Measurements from ENCODE around the gene C12orf76. TPM values are rescaled to one million over a fixed set of nuclear protein-coding genes. Genes with fewer than 3 reads are reported as not detected.
A peak's percentile ranks its signal among the peaks of the same experiment; 100 is the strongest.

The C12orf76 gene
- total RNA-seq (2022): 14.2 and 14.7 TPM in 2 replicates
- percentile 51 among the genes with signal in this experiment for Bru-seq, nascent RNA
- BruChase-seq, experiment 1, labeled RNA remaining after a 6-hour chase: percentile 52 among the genes with signal in this experiment
- percentile 50 among the genes with signal in this experiment for BruChase-seq, experiment 2, labeled RNA remaining after a 2-hour chase
- long read RNA-seq, transcript C12orf76-203 (2 exons, 1,755 nt): major isoform, 11 of 24 reads
- long read RNA-seq, partial matches to known transcripts: 7 of 24 reads
- long read RNA-seq, other reads (novel, unspliced or antisense): 4 of 24 reads

DNA sequence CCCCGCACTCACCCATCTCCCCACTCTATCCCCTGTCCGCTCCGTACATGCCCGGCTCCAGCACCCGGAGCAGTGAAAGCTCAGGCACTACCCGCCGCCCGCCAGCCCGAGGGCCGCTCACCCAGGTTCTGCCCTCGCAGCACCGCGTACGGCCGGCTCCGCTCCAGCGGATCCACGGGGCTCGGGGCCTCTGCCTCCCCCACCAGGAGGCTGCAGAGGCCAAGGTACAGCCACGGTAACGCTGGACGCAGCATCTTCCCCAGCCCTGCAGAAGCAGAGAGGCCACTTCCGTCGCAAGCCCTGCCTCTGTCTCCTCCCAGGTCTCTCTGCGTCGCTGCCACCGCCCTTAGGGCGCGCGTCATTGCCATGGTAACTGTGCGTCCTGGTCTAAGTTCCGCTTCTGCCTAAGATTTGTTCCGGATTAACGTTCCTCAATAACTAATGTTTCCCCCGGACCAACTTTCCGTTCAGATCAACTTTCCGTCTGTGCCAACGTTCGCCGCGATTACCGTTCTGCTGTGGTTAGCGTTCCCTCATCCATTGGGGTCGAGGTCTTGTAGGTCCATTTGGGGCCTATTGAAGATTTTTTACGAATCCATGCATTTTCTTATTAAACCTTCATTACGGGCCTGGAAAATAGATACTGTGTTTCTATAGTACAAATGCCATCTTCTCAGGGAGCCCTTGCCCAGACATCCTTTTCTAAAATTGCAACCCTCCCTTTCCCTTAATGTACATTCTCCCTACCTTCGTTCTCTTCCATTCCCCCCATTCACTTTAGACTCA is at the start of gene C12orf76:
Gene C12orf76 (minus strand): TSS at position 281 of the 786 bp plus-strand sequence. CDS start 27 bp downstream, at position 254.
- peaks cover 9% of the 10 kb centered on the region for H3K4me1 Mint-ChIP-seq (ENCODE audit: low read depth, unreplicated experiment)
- no peak for TF ChIP-seq CTCF (IDR thresholded peaks at IDR 0.05; ENCODE audit: unreplicated experiment)
- CTCF ChIA-PET: no interaction called here
- no peaks in the 10 kb centered on the region for H3K9me3 Mint-ChIP-seq (ENCODE audit: low read depth, unreplicated experiment)
- H3K27ac Mint-ChIP-seq (ENCODE audit: unreplicated experiment): peak within 1 kb of the TSS; percentile 90
- peak; percentile 93 for DNase-seq
- peak within 1 kb of the TSS; percentile 99 for H3K4me3 Mint-ChIP-seq (ENCODE audit: low read depth, unreplicated experiment)
- intact Hi-C loops (cut with micrococcal nuclease; ENCODE audit: unreplicated experiment): no loop called here
- no peaks in the 10 kb centered on the region for H3K27me3 Mint-ChIP-seq (ENCODE audit: unreplicated experiment)
- BruUV-seq (replicated peaks): no TSS peak
- peaks cover 25% of the 10 kb centered on the region for H3K36me3 Mint-ChIP-seq (ENCODE audit: insufficient read depth, unreplicated experiment)

DNA sequence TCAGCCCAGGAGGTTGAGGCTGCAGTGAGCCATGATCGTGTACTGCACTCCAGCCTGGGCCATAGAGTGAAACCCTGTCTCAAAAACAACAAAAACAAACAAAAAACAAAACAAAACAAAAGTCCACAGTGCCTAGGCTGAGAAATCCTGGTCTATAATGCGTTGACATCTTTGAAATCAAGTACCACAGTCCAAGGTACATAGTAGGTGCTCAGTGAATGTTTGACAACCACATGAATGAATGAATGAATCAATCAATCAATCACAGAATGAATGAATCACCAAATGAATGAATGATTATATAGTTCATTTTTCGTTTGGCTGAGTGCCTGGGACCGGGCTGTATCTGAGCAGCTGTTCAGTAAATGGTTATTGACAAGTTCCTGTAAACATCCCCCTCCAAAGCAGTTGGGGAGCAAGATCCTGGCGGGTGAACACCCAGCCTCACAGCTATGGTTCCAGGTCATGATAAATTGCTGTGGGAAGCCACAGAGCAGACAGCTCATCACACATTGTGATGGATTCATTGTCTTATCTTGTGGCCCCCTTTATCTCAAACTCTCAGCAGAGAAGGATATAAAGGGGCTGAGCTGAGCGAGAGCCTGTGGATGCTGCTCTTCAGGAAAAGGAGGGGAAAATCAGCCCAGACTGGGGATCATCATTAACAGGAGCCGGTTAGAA is 45.4 kb upstream of the C12orf76 start:
- no peak for DNase-seq

GRCh38 chr12:110091136-110091711 is 42.9 kb upstream of the C12orf76 start:
- Mint-ChIP-seq H3K27ac (ENCODE audit: unreplicated experiment) (no peak overlapping the region), H3K4me1 (ENCODE audit: low read depth, unreplicated experiment) (no peaks in the 10 kb centered on the region), H3K36me3 (ENCODE audit: insufficient read depth, unreplicated experiment) (no peaks in the 10 kb centered on the region), H3K4me3 (ENCODE audit: low read depth, unreplicated experiment) (no peak overlapping the region), H3K27me3 (ENCODE audit: unreplicated experiment) (peaks cover 66% of the 10 kb centered on the region), H3K9me3 (ENCODE audit: low read depth, unreplicated experiment) (no peaks in the 10 kb centered on the region)
- DNase-seq: no peak
- TF ChIP-seq CTCF (IDR thresholded peaks at IDR 0.05; ENCODE audit: unreplicated experiment): no peak
- intact Hi-C loops (cut with micrococcal nuclease; ENCODE audit: unreplicated experiment): no loop called here
- BruUV-seq (replicated peaks): no TSS peak
- CTCF ChIA-PET: interaction anchor here (1.4 kb wide), 1 partner anchor 24 kb away, joined by 3 read pairs; no protein-coding TSS in a partner anchor

More for the DNA sequence above, 45.4 kb upstream of the C12orf76 start:
- CTCF ChIA-PET: interaction anchor here (0.6 kb wide), 1 partner anchor 337 kb away, joined by 3 read pairs; no protein-coding TSS in a partner anchor
- no peak overlapping the region for H3K27ac Mint-ChIP-seq (ENCODE audit: unreplicated experiment)
- H3K4me3 Mint-ChIP-seq (ENCODE audit: low read depth, unreplicated experiment): no peak overlapping the region
- no peaks in the 10 kb centered on the region for H3K36me3 Mint-ChIP-seq (ENCODE audit: insufficient read depth, unreplicated experiment)
- no TSS peak for BruUV-seq (replicated peaks)
- intact Hi-C loops (cut with micrococcal nuclease; ENCODE audit: unreplicated experiment): no loop called here
- H3K4me1 Mint-ChIP-seq (ENCODE audit: low read depth, unreplicated experiment): no peaks in the 10 kb centered on the region
- peaks cover 48% of the 10 kb centered on the region for H3K27me3 Mint-ChIP-seq (ENCODE audit: unreplicated experiment)
- TF ChIP-seq CTCF (IDR thresholded peaks at IDR 0.05; ENCODE audit: unreplicated experiment): no peak
- H3K9me3 Mint-ChIP-seq (ENCODE audit: low read depth, unreplicated experiment): no peaks in the 10 kb centered on the region

All from Calu3 (cell line).